Activated CD4-positive, alpha-beta T cell treated with anti-CD3 and anti-CD28 coated beads for 48 hours (primary cell): ENCODE results near the gene SYN1.
A peak's percentile ranks its signal among the peaks of the same experiment; 100 is the strongest.
"Not testable (repeated sequence)": the region's sequence is repeated elsewhere in the genome, so short reads cannot be mapped to it uniquely, and the experiment has no call there.

Experiments
- DNase-seq: peaks from one replicate; pipeline ENCODE4 v3.0.0-alpha.2; 2020

The SYN1 gene

DNA sequence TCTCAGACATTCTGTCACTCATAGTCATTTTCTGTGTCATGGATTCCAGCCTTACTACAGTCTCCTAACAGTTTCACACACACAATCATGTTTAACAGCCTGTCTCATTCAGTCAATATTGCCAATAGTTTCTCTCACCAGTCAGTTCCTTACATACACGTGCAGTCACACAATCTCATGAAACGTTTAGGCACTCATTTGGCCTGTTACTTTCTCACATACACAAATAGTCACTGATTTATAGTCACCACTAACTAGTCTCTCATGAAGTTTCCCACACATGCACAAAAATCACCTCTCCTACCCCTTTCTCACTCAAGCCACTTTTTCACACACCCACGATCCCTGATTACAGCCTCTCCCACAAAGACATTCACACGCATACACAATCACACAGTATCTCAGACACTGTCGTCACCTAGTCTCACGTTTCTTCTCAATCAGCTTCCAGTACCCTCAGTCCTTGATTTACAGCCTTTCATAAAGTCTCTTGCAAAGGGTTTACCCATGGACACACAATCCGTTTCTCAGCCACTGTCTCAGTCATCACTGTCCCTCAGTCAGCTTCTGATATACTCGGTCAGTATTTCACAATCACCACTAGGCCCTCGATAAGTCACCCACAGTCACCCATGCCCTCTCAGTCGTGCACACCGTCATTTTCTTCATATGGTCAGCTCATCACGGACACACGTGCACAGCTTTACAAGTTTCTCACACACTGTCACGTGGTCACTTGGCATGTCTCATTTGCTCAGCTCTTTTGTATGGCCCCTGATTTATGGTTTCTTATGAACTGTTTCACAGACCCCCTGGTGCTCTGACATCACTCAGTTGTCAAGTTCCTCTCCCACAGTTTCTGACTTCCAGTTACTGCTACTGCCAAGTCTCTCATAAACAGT, 14.3 kb upstream of the SYN1 start:
- no peak for DNase-seq

DNA sequence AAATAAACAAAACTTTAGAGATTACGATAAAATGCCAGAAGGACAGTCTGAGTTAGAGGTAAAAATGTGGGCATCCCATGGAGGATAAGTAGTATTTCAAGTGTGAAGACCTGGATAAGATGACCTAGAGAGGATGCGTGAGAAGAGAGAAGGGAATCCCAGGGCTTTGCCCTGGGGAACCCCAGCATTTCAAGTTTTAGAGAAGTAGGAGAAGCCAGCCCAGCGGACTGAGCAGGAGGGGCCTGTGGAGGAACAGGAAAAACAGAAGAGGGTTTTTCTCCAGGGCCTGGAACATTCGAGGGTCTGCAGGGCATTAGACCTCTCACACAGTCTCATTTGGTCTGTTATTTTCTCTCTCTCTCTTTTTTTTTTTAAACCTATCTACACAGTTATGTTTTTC, 13.0 kb upstream of the SYN1 start:
- no peak for DNase-seq

DNA sequence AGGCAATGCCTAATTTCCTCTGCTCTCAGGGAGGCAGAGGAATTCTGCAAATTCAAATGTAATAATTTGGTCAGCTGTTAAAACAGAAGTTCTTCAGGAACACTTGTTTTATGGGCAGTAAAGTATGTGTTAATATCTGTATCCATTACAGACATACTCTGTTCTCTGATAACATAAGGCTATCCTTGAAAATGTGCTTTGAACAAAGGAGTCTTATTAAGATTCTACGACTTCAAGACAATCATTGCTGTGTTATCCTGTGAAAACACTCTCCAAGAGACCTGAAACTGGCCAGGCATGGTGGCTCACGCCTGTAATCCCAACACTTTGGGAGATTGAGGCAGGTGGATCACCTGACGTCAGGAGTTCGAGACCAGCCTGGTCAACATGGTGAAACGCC, 12.0 kb upstream of the SYN1 start:
- DNase-seq = no peak

DNA sequence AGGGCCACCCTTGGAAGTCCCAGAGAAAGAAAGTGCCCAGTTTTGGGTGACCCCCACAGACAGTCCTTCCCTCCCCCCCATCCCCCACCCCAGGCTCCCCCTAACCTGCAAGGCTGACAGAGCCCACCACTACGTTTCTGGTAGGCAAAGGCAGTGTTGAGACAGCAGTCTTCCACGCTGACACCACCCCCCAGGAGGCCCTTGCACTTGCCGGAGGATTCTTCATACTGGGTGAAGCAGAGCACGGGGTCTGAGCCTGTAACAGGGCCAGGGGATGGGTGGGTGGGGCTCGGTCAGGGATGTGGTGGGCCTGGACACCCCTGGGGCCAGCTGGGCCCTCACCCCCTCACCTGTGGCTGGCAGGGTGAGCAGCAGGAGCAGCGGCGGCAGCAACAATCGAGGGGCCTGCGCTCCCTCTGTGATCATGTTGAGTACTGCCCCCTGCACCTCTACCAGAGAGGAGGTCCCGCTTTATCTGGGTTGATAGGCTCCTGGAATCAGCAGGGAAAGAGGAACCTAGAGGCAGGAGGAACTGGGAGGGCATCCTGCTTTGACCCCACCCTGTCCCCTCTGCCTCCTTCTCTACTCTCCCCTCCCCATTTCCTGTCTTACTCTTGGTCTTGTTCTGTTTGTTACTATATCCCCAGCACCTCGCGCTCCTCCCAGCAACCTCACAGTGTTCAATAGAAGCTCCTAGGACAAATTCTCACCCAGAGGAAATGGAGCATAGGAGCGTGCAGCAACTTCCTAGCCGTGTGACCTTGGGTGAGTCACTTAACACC, 10.0 kb upstream of the SYN1 start, which contains the start of gene CFP:
Gene CFP (minus strand): TSS at position 512 of the 782 bp plus-strand sequence. CDS start 86 bp downstream, at position 426.
- no peak for DNase-seq

DNA sequence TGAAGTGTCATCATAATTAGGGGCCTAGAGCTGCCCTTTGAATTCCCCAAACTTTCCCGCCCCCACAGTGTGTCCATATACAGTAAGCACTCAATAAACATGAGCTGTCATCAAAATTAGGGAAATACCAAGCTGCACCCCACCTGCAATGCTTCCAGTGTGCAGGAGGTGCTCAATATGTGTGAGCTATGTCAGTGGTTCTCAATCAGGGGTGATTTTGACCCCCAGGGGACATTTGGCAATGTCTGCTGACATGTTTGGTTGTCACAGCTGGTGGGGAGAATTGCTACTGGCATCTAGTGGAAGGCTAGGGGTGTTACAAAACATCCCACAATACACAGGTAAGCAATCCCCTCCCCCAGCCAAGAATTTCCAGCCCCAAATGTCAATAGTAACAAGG, 9.3 kb upstream of the SYN1 start:
- DNase-seq = no peak

DNA sequence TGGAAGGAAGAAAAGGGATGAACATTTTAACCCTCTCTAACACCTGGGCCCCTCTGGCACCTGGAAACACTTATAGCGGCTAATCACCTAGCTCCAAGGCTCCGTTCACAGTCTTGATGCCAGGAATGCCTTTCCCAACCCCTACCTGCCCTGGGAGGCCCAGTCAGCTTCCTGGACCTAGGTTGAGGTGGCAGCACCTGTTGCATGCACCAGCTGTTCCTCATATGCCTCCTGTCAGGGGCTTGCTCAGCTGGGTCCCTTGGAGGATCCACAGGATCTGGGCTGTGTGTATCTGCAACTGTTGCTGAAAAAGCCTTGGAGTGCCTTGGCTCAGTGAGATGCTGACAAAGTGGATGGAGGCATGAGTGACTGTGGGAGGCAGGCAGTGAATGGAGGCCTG, 5.7 kb upstream of the SYN1 start:
- no peak for DNase-seq

DNA sequence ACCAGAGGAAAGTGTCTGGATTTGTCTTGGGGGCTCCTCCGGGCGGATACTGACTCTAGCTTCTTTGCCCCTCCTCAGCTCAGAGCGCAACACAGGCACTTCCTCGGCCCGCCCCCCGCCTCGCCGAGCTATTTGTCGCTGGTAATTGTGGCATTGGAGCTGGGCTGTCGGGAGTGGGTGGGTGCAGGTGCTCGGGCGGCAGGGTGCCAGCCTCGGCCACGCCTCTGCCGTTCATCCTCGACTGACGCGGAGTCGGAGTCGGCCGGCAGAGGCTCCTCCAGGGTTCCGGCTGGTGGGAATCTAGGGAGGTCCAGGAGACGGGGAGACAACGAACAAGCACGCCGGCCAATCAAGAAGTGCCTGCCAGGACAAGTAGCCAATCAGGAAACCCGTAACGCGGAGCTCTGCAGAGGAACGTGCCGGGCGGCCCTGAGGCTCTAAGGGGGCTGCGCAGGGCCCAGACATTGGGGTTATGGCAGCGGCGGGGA, 3.9 kb upstream of the SYN1 start:
- DNase-seq = peak; percentile 58

DNA sequence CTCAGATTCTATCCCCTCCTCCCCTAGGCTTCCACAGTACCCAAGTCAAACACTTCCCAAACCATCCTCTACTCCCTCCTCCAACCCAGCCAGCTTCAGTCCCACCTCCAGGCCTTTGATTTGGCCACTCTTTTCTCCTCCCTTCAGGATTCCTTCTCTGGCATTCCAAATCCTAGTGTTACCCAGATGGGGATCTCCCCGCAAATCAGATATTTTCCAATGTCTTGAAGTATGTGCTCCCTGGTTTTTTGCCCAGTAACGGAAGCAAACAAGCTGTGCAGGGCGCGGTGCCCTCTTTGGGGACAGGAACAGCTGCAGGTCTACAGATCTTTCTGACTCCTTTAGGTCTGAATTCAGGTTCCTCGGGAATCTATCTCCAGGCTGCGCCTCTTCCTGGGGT, 2.2 kb upstream of the SYN1 start:
- DNase-seq = no peak

DNA sequence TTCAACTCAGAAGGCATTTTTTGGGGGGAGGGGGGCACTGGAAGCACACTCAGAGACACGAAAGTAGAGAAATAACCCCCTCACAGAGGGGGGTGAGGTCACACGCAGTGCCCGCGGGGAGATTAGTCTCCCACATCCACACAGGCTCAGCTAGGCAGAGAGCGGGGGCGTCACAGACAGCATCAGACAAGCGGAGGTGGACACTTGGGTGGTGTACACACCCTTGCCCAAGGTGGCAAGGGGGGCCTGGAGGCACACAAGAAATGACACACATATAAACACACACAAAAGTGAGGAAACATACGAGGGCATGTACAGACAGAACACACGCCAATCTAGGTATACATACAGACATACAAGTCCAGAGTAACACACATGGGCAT, 637 bp upstream of the SYN1 start:
- DNase-seq = no peak

DNA sequence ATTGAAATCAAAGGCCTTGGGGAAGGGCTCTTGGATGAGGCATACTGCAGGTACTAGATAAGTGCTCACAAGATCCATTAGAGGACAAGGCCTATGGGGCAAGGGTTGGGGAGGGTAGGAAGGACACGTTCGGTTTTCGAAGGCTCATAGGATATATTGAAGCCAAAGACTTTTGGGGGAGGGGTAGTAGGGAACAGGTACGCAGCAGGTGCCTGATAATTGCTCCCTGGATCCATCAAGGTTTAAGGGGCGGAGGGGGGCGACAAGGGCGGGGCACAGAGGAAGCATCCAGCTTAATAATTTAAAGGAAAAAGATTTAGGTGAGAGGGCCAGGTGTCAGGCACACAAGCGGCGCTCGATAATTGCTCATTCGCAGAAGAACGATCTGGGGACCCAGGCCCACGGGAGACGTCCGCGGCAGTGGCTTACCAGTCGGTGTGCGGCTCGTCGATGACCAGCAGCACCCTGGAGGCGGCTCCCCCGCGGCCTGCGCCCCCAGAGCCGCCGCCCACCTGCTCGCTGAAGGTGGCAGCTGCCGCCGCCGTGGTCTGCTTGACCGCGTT, 653 bp downstream of the SYN1 start:
- no peak for DNase-seq

DNA sequence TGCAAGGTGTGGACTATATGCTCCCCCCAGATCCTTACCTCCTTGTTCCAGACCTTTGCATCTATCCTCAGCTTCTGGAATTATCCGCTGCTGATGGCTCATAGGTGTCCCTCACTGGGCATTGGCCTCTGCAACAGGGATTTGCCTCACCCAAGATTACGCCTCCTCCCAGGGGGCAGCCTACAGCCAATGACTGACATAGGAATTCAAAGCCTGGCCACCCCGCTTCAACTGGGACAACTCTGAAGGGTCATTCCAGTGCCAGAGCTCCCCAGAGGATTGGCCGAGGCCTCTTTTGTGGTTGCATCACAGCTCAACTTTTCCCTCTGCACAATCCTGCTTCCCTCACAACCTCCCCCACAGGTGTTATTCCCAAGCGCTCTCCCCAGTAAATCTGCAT, 5.0 kb downstream of the SYN1 start:
- DNase-seq = no peak

DNA sequence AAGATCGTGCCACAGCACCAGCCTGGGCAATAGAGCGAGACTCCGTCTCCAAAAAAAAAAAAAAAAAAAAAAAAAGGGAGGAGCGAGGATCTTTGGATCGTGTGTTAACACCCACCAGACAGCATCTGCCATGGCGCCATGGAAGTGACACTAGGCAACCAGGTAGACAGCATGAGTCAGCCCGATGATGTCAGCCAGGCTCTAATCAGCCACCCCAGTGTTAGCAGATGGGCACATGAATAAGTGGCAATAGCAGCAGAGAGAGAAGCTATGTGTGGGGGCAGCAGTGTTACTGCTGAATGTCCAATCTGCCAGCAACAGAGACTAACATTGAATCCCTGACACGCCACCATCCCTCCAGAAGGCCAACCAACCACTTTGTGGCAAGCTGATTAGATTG, 6.6 kb downstream of the SYN1 start:
- DNase-seq = no peak

DNA sequence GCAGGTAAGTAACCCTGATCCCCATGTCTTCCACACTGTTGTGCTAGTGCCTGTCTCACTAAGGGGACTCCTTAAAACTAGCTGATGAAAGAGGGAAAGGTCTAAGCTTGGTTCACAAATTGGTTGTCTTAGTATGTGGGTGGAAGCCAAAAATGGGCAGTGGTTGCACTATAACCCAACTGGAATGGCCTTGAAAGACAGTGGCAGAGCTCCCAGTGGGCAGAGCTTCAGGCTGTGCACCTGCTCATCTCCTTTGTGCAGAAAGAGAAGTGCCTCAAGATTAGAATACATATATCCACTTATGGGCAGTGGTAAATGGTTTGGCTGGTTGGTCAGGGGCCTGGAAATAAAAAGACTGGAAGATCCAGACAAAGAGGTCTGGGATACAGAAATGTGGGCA, 7.2 kb downstream of the SYN1 start:
- no peak for DNase-seq

DNA sequence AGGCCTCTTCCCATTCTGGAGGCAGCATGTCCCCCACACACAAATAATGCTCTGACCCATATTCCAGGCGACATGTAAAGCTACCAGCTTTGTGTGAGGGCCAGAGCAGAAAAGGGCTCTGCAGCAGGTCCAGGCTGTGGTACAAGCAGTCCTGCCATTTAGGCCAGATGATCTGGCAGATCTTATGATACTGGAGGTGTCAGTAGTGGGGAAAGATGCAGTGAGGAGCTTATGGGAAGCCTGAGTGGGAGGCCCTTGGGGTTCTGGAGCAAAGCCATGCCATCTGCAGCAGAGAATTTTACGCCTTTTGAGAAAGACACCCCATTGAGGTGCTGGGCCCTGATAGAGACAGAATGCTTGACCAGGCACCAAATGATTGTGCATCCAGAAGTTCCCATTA, 7.7 kb downstream of the SYN1 start:
- DNase-seq = no peak

DNA sequence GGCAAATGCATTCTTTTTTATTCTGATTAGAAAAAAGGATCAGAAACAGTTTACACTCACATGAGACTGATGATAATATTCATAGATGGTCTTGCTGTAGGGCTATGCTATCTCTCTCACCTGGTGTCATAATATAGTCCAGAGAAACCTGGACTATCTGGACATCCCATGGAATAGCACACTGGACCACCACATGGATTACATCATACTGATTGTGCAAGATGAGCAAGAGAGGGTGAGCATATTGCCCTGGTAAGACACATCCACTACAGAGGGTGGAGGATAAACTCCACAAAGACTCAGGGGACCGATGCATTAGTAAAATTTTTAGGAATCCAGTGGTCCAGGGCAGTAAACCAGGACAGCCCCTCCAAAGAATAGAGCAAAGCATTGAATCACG, 8.2 kb downstream of the SYN1 start:
- DNase-seq = no peak

DNA sequence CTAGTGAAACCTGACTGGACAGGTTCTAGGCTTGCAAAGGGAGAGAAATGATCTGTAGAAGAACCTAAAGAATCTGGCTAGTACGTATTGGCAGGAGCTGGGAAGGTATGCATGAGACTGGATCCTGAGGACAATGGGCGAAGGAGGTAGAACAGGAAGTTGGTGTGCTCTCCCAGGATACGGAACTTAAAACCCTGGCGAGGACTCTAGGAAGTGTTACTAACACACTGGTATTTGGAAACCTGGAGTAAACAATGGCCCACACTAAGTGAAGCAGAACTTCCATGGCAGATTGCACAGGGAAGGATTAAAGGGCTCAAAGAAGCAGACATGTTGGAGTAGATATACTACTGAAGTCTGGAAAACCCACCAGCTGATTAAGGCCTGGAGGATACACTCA, 9.1 kb downstream of the SYN1 start:
- no peak for DNase-seq

DNA sequence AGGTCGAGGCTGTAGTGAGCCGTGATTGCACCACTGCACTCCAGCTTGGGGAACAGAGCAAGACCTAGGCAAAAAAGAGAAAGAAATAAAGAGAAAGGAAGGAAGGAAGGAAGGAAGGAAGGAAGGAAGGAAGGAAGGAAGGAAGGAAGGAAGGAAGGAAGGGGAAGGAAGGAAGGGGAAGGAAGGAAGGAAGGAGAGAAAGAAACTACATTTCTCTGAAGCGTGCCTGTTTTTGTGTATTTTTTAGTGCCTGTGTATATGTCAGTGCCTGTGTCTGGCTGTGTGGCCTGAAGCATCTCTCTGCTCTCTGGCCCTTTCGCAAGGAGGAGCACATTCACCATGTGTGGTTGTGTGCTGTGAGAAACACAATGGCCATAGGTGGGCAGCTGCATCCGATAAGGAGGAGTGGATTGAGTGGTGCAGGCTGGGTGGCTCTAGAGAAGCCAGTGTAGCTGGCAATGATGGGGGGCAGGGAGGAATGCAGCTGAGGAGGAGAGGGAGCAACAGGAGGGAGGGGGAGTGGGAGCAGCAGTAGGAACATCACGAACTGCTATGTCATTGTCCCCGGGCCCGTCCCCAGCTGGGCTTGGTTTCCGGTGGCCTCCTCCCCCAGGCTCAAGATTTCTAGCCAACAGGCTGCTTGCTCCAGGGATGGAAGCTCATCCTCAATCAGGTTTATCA, 11.4 kb downstream of the SYN1 start:
- DNase-seq = no peak

DNA sequence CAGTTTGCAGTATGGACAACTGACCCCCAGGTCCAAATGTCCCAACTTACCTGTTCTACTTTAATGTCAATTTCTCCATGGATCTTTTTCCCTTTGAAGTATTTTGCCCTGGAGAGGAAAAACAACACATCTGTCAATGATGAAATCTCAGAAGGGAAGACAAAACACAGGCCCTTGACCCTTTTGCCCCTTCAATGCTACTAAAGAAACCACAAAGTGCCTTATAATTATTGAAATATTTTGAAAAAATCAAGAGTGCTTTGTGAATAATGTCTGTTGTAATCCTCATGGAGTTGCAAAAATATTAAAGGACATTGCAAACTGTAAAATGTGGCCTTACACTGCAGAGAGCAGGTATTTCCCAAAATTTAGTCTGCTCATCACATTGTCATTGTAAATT, 12.6 kb downstream of the SYN1 start:
- no peak for DNase-seq

DNA sequence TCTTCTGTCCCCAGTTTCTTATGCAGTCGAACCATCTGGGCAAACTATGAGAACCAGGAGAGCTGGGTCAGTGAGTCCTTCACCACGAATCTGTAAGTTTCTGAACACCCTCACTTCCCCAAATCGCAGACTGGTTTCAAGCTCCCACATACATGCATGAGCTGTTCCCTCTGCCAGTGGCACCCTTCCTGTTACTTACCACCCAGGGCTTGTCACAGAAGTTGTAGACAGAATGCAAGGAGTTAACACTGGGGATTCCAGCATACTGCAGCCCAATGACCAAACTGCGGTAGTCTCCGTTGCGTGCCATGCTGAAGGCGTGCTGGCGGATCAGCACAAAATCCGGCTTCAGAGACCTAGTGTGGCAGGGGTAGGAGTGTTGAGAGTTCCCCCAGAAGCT, 14.6 kb downstream of the SYN1 start:
- no peak for DNase-seq

DNA sequence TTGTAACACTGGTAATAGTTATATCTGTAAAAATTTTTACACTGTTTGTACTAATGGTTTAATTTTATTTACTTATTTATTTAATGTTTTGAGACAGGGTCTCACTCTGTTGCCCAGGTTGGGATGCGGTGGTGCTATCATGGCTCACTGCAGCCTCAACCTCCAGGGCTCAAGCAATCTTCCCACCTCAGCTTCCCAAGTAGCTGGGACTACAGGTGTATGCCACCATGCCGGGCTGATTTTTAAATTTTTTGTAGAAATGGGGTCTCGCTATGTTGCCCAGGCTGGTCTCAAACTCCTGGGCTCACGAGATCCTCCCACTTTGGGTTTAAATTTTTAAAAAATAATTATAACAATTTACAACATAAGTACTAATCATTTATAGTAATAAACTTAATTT, 16.5 kb downstream of the SYN1 start:
- DNase-seq = not testable (repeated sequence)

DNA sequence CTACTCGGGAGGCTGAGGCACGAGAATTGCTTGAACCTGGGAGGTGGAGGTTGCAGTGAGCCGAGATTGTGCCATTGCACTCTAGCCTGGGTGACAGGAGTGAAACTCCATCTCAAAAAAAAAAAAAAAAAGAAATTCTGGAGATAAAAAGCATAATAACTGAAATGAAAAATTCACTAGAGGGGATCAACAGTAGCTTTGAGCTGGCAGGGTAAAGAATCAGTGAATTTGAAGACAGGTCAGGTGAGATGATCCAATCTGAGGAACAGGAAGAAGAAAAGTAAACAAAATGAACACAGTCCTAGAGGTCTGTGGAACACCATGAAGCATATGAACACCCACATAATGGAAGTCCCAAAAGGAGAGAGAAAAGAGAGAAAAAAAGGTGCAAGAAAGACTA, 22.4 kb downstream of the SYN1 start:
- no peak for DNase-seq

DNA sequence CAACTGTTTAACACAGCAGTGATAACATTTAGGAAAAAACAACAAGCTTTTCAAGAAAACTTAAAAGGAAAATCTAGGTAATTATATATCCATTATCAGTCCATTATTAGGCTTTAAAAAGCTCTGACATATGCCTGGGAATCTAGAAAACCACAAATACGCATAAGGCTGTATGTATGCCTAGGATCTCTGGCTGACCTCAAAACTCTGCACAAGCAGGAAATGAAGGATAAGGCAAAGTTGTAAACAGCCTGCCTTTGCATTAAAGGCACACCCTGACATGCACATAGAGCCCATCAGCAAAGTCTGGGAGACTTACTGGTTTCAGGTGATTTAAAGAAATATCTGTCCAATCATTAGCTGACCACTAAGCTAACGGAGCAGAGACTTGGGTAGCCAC, 23.4 kb downstream of the SYN1 start:
- no peak for DNase-seq

DNA sequence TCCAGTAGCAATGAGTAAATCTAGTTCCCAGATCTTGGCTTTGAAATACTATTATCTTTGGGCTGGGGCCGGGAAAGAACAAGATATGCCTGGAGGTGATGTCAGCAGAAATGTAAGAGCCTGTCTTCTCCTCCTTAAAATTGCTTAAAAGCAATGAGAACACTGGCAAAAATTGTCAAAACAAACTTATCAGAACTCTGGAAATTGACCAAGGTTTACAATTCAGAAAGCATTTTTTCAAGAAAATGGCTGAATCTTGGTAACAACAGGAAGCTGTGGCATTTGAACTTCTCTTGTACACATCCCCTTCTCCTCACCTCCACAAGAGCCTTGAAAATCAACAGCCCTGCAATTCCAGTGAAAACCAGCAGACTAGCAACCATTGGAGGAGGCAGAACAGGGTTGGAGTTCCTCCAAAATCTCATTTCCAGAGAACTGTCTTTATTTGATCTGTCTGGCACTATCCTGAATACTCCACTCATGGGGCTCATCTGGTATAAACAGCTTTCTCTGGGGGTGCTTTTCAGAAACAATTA, 23.9 kb downstream of the SYN1 start:
- DNase-seq = no peak
